ENCODE results near the gene DMRTA1.

Gene DMRTA1

DNA sequence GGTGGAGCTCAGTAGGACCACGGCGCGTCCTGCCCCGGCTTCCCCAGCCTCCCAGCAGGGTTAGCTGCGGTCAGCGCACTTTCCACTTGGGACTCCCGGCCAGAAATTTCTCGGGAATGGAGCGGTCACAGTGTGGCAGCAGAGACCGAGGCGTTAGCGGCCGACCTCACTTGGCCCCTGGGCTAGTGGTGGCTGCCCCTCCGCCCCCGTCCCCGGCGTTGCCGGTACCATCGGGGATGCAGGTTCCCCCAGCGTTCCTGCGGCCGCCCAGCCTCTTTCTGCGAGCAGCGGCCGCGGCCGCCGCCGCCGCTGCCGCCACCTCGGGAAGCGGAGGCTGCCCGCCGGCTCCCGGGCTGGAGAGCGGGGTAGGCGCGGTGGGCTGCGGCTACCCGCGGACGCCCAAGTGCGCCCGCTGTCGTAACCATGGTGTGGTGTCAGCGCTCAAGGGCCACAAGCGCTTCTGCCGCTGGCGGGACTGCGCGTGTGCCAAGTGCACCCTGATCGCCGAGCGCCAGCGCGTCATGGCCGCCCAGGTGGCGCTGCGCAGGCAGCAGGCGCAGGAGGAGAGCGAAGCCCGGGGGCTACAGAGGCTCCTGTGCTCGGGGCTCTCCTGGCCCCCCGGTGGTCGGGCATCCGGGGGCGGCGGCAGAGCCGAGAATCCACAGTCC, 460 bp downstream of the DMRTA1 start:
- TF ChIP-seq, protein P1, sequence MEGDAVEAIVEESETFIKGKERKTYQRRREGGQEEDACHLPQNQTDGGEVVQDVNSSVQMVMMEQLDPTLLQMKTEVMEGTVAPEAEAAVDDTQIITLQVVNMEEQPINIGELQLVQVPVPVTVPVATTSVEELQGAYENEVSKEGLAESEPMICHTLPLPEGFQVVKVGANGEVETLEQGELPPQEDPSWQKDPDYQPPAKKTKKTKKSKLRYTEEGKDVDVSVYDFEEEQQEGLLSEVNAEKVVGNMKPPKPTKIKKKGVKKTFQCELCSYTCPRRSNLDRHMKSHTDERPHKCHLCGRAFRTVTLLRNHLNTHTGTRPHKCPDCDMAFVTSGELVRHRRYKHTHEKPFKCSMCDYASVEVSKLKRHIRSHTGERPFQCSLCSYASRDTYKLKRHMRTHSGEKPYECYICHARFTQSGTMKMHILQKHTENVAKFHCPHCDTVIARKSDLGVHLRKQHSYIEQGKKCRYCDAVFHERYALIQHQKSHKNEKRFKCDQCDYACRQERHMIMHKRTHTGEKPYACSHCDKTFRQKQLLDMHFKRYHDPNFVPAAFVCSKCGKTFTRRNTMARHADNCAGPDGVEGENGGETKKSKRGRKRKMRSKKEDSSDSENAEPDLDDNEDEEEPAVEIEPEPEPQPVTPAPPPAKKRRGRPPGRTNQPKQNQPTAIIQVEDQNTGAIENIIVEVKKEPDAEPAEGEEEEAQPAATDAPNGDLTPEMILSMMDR (IDR thresholded peaks at IDR 0.05; ENCODE audit: borderline replicate concordance, control extremely low read depth, extremely low read depth, insufficient read depth, missing control alignments): no peak
- in situ Hi-C loops (cut with MboI; ENCODE audit: low sequenced_read_pairs, unreplicated experiment): no loop called here
- DNase-seq (ENCODE audit: low spot score): peak; percentile 32

DNA sequence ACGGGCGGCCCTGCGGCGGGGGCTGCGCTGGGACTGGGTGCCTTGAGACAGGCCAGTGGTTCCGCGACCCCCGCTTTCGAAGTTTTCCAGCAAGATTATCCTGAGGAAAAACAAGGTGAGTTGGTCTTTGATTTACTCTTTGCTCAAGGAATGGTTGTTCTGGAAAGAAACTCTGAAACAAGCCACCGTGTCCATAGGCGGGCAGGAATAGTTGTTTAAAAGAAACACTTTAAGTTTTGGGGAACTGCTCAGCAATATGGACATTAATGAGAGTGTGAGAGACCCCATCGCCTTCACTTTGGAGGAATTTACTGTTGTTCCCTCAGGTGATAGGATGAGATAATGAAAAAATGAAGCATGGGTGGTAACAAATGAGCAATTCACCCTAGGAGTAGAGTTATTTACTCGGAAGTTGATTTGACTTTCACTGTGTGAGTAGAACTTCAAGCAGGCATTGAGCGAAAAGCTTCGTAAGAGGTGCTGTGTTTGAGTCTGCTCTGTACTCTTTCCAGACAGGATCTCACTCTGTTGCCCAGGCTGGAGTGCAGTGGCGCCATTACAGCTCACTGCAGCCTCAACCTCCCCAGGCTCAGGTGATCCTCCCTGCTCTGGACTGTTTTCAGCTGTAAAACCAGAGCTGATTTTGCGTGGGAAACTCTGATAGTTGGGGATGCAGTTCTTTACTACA, 1.1 kb downstream of the DMRTA1 start:
- TF ChIP-seq, protein P1 (IDR thresholded peaks at IDR 0.05; ENCODE audit: borderline replicate concordance, control extremely low read depth, extremely low read depth, insufficient read depth, missing control alignments): no peak
- no peak for DNase-seq (ENCODE audit: low spot score)
- in situ Hi-C loops (cut with MboI; ENCODE audit: low sequenced_read_pairs, unreplicated experiment): no loop called here

DNA sequence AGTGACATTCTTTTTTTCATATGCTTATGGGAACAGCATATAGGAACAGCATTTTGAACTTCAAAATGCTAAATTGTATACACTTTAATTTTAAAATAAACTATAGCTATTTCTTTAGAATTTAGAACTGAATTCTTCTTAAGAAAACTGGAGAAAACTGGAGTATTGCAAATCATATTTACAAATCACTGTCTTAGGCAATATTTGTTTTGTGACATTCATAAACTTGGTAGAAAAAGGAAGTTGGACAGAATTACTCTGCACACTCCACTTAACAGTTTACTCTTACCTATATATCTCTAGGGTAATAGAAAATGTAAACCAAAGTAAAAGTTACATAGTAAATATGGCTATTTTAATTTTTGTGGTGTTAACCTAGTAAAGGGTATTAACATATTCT, 3.1 kb downstream of the DMRTA1 start:
- no peak for DNase-seq (ENCODE audit: low spot score)
- in situ Hi-C loops (cut with MboI; ENCODE audit: low sequenced_read_pairs, unreplicated experiment): loop anchor here (10.0 to 25.0 kb wide), 3 partner anchors 87 to 637 kb away; partner anchors contain the start of gene MTAP
- TF ChIP-seq, protein P1 (IDR thresholded peaks at IDR 0.05; ENCODE audit: borderline replicate concordance, control extremely low read depth, extremely low read depth, insufficient read depth, missing control alignments): no peak

DNA sequence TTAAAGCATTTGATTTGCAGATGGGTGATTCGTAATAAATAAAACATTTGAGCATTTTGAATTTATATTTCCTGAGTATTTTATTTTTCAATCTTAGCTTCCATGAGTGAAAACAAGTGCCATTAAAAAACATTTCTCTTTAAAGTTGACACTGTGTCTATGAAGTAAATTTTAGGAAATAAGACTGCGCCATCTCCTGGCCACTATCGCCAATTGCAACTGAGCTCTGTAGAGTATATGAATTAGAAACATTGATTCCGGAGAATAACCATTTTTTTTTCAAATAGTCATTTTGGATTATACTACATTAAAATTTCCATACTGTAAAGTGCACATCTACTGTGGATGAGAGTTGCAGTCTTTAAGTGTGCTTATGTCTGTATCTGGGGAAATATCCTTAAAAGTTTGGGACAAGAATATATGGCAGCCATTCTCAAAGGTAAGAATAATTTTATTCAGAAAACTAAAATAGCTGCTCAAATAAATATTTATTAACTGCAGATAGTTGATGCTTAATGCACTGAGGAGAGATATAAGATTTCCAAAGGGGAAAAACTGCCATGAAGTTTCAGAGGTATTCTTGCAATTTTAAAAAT, 5.9 kb downstream of the DMRTA1 start:
- DNase-seq (ENCODE audit: low spot score): no peak
- TF ChIP-seq, protein P1 (IDR thresholded peaks at IDR 0.05; ENCODE audit: borderline replicate concordance, control extremely low read depth, extremely low read depth, insufficient read depth, missing control alignments): peak; percentile 68
- in situ Hi-C loops (cut with MboI; ENCODE audit: low sequenced_read_pairs, unreplicated experiment): loop anchor here (10.0 to 25.0 kb wide), 3 partner anchors 90 to 640 kb away; partner anchors contain the start of gene MTAP

DNA sequence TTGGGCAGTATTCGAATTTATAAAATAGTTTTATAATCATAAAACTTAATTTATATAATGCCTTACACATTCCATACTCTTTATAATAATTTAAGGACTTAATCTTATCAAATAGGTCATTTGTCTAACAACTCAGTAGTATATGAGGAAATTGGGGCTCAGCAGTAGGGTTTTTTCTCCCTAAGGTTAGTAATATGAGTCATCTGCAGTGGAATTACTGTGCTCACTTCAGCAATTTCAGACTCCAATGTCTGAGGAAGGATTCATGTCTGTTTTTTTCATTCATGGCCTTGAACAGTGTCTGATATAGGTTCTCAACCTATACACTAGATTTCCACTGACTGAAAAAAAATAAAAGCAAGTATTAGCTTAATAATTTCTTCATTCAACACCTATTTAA, 7.4 kb downstream of the DMRTA1 start:
- DNase-seq (ENCODE audit: low spot score): no peak
- TF ChIP-seq, protein P1 (IDR thresholded peaks at IDR 0.05; ENCODE audit: borderline replicate concordance, control extremely low read depth, extremely low read depth, insufficient read depth, missing control alignments): no peak
- in situ Hi-C loops (cut with MboI; ENCODE audit: low sequenced_read_pairs, unreplicated experiment): loop anchor here (10.0 to 25.0 kb wide), 3 partner anchors 92 to 642 kb away; partner anchors contain the start of gene MTAP

DNA sequence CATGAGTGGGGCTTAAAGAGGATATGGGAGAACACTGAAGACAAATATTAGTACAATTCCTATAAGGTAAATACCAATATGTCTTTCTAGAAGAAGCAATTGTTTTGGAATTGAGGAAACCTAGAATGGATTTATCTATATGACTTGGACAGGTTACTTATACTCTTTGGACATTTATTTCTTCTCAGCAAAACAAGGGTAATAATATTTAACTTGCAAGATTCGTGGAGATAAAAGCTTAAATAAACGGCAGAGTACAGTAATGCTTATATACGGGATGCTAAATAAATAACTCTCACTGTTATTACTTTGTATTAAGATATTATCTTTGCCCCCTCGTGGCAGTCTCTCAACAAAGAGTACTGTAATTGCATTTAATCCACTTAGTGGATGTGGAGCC, 8.6 kb downstream of the DMRTA1 start:
- in situ Hi-C loops (cut with MboI; ENCODE audit: low sequenced_read_pairs, unreplicated experiment): loop anchor here (10.0 to 25.0 kb wide), 3 partner anchors 93 to 643 kb away; partner anchors contain the start of gene MTAP
- TF ChIP-seq, protein P1 (IDR thresholded peaks at IDR 0.05; ENCODE audit: borderline replicate concordance, control extremely low read depth, extremely low read depth, insufficient read depth, missing control alignments): no peak
- no peak for DNase-seq (ENCODE audit: low spot score)
